ENCODE measurements around the gene HNRNPU. TPM values are rescaled to one million over a fixed set of nuclear protein-coding genes. Genes with fewer than 3 reads are reported as not detected.
"Not testable (repeated sequence)": the region's sequence is repeated elsewhere in the genome, so short reads cannot be mapped to it uniquely, and the experiment has no call there.

HNRNPU gene
- total RNA-seq, 1 donor from 2014 or later, result 214 TPM

GRCh38 chr1:244840219-244840794 lies 24.0 kb downstream of the HNRNPU start:
- no peak for DNase-seq (ENCODE audit: low read depth)

GRCh38 chr1:244839656-244840055 lies 24.7 kb downstream of the HNRNPU start:
- DNase-seq (ENCODE audit: low read depth), result peak; percentile 77

DNA sequence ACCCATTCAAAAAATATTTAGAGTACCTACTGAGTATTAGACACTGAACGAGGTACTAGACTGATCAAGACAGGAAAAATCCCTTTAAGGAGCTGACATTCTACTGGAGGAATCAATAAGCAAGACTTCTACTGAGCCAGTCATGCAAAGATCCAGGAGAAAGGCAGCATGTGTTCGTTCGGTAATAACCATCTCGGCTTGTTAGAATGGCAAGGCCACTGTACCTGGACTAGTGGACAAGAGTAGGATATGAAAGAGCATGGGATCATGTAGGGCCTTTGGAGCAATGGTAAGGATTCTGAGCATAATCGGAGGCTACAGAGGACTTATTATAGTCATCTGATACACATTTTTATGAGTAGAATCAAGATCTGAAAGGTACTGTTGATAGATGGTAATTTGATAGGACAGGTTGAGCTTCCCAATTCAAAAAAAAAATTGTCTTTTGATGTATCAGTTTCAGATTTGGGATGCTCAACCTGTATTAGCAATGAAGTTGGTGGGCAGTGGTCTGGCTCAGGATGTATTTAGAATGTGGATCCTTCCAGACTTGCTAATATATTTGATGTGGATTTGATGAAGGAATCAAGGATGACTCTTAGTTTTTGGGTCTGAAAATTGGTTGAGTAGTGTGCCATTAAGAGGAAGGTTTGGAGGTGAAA lies 26.6 kb downstream of the HNRNPU start:
- no peak for DNase-seq (ENCODE audit: low read depth)

GRCh38 chr1:244836584-244836983 lies 27.8 kb downstream of the HNRNPU start:
- DNase-seq (ENCODE audit: low read depth), result no peak

DNA sequence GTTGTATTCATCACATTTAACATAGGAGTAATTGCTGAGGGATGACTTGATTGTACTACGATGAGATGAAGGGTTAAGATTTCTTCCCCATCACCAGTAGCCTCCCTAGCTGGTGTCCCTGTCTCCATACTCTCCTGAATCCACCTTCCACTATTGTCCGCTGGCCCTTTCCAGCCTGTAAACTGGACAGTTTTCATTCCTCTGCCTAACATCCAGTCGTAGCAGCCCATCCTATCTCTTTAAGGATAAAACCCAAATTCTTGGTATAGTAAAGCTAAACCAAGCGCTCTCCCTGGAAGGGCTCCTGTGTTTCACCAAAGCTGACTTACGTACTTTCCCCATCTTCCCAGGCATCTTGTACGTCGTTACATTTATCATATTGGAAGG lies 28.2 kb downstream of the HNRNPU start:
- DNase-seq (ENCODE audit: low read depth), result peak; percentile 52

DNA sequence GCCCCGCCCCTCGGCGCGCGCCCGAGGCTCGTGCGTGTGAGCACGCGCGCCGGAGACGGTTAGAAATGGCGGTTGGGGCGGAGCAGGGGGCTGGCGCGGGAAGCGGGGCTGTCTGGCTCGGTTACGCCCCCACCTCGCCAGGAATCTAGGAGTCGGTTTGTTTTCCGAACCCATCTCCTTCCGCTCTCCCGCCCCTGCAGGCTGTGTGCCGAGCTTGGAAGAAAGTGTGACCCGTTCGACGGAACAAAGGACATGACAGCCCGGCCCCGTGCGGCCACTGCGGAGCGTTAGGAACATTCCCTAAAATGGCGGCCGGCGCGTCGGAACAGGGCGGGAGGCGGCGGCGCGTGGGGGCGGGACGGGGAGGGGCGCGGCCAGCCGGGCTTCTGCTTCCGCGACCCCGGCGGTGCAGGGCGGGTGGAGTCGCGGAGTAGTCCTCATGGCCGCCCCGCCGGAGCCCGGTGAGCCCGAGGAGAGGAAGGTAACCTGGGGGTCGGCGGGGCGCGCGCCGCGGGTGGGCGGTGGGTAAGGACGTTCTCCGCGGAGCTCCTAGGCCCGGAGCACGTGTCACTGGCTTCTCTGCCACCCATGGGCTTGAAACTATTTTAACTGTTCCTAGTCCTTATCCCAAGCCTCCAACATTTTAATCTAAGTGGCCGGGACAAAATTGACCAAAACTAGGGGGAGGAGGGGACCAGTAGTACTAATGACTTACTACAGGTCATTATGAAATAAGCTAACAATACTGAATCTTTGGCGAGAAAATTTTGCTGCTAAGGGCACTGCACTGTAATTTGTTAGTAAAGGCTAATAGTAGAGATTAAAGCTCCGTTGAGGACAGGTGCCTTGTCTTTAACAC lies 28.8 kb downstream of the HNRNPU start, which contains the start of gene COX20:
TSS of gene COX20 (plus strand) at position 383 of the 859 bp plus-strand sequence. CDS start at position 440, 57 bp downstream.
- DNase-seq (ENCODE audit: low read depth), result peak; percentile 93

GRCh38 chr1:244834543-244835275 lies 29.6 kb downstream of the HNRNPU start:
- DNase-seq (ENCODE audit: low read depth), result peak; percentile 90

GRCh38 chr1:244833734-244834542 lies 30.4 kb downstream of the HNRNPU start:
- DNase-seq (ENCODE audit: low read depth), result peak; percentile 75

GRCh38 chr1:244833260-244833659 lies 31.1 kb downstream of the HNRNPU start:
- DNase-seq (ENCODE audit: low read depth), result not testable (repeated sequence)

GRCh38 chr1:244830639-244831038 lies 33.7 kb downstream of the HNRNPU start:
- DNase-seq (ENCODE audit: low read depth), result no peak

GRCh38 chr1:244826712-244827111 lies 37.6 kb downstream of the HNRNPU start:
- no peak for DNase-seq (ENCODE audit: low read depth)

DNA sequence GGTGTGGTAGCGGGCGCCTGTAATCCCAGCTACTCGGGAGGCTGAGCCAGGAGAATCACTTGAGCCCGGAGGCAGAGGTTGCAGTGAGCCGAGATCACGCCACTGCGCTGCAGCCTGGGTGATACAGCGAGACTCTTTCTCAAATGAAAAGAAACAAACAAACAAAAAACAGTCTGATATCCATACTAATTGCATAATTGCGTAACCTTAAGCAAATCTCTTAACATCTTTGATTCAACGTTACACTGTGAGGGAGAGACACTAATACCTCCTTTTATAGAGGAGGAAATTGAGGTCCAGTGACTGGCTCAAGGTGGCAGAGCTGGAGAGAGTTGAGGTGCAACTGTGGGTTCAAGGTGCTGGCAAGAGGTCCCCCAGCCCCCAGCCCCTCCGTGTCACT lies 41.5 kb downstream of the HNRNPU start:
- DNase-seq (ENCODE audit: low read depth), result no peak

GRCh38 chr1:244821134-244821533 lies 43.2 kb downstream of the HNRNPU start:
- DNase-seq (ENCODE audit: low read depth), result no peak

GRCh38 chr1:244820131-244820530 lies 44.2 kb downstream of the HNRNPU start:
- DNase-seq (ENCODE audit: low read depth), result no peak

GRCh38 chr1:244817415-244817894 lies 46.9 kb downstream of the HNRNPU start:
- no peak for DNase-seq (ENCODE audit: low read depth)

DNA sequence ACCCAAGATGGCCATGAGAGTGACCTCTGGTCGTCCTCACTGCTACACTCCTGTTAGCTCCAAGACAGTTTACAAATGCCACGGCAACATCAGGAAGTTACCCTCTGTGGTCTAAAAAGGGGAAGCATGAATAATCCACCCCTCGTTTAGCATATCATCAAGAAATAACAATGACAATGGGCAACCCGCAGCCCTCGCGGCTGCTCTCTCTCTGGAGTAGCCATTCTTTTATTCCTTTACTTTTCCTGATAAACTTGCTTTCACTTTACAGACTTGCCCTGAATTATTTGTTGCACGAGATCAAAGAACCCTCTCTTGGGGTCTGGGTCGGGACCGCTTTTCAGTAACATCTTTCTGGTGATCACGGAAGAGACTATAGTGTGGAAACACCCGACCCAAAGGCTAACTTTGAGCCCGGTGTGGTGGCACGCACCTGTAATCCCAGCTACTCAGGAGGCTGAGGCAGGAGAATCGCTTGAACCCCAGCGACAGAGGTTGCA lies 48.7 kb downstream of the HNRNPU start:
- DNase-seq (ENCODE audit: low read depth), result no peak

DNA sequence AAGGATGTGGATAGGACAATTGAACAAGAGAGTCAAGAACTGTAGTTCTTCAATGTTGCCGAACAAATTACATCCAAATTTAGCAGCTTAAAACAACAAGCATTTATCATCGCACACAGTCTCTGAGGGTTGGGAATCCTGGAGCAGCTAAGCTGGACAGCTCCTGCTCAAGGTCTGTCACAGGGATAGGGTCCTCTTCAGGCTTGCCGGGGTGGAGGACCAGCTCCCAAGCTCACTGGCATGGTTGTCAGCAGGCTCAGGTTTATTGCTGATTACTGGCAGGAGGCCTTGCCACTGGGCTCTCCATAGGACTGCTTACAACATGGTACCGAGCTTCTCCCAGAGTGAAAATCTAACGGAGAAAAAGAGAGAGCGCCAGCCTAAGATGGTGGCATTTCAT lies 51.0 kb downstream of the HNRNPU start:
- no peak for DNase-seq (ENCODE audit: low read depth)

- DNase-seq (ENCODE audit: low read depth), result no peak
Observed at GRCh38 chr1:244810221-244810620, 54.1 kb downstream of the HNRNPU start.

DNA sequence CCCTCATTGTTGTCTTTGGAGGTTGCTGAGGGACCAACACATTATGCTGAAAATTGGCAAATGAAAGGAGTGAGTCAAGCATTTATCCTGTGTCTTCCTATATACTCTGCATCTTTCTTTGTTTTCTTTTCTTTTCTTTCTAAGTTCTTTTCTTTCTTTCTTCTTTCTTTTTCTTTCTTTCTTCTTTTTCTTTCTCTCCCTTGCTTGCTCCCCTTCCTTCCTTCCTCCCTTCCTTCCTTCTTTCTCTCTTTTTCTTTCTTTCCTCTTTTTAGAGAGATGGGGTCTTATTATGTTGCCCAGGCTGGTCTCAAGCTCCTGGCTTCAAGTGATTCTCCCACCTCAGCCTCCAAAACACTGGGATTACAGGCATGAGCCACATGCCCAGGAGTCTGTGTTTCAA lies 57.2 kb downstream of the HNRNPU start:
- no peak for DNase-seq (ENCODE audit: low read depth)

DNA sequence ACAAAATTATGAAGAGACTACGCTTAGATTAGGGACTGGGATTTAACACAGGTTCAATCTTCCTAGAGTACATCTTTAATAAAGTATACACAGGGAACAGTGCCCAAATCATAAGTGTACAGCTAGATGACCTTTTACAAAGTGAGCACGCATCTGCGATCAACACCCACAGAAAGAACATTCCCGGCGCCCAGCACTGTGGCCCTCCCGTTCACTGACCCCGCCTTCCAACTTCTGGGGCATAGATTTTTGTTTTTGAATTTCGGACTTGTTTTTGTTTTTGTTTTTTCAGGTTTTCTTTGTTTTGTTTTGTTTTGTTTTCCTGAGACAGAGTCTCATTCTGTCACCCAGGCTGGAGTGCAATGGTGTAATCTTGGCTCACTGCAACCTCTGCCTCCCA lies 59.5 kb downstream of the HNRNPU start:
- no peak for DNase-seq (ENCODE audit: low read depth)
